ENCODE measurements around the gene PNPO. TPM values are rescaled to one million over a fixed set of nuclear protein-coding genes. Genes with fewer than 3 reads are reported as not detected.

Gene PNPO
- total RNA-seq, 1 donor from 2014 or later = 8.2 TPM

GRCh38 chr17:47995241-47995935 is 54.0 kb downstream of the PNPO start:
- TF ChIP-seq, protein P1, sequence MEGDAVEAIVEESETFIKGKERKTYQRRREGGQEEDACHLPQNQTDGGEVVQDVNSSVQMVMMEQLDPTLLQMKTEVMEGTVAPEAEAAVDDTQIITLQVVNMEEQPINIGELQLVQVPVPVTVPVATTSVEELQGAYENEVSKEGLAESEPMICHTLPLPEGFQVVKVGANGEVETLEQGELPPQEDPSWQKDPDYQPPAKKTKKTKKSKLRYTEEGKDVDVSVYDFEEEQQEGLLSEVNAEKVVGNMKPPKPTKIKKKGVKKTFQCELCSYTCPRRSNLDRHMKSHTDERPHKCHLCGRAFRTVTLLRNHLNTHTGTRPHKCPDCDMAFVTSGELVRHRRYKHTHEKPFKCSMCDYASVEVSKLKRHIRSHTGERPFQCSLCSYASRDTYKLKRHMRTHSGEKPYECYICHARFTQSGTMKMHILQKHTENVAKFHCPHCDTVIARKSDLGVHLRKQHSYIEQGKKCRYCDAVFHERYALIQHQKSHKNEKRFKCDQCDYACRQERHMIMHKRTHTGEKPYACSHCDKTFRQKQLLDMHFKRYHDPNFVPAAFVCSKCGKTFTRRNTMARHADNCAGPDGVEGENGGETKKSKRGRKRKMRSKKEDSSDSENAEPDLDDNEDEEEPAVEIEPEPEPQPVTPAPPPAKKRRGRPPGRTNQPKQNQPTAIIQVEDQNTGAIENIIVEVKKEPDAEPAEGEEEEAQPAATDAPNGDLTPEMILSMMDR (IDR thresholded peaks at IDR 0.05) = no peak
- Mint-ChIP-seq H3K27ac (ENCODE audit: unreplicated experiment) (no peak overlapping the region), H3K4me3 (ENCODE audit: unreplicated experiment) (no peak overlapping the region), H3K4me1 (ENCODE audit: low read depth) (no peaks in the 10 kb centered on the region), H3K27me3 (ENCODE audit: low read depth) (no peaks in the 10 kb centered on the region), H3K36me3 (ENCODE audit: low read depth) (no peaks in the 10 kb centered on the region), H3K9me3 (ENCODE audit: low read depth) (no peaks in the 10 kb centered on the region)
- no peak for DNase-seq (ENCODE audit: low spot score)

- Mint-ChIP-seq H3K36me3 (ENCODE audit: low read depth) (no peaks in the 10 kb centered on the region), H3K4me3 (ENCODE audit: unreplicated experiment) (no peak overlapping the region), H3K4me1 (ENCODE audit: low read depth) (no peaks in the 10 kb centered on the region), H3K27ac (ENCODE audit: unreplicated experiment) (no peak overlapping the region), H3K9me3 (ENCODE audit: low read depth) (no peaks in the 10 kb centered on the region), H3K27me3 (ENCODE audit: low read depth) (no peaks in the 10 kb centered on the region)
- DNase-seq (ENCODE audit: low spot score) = no peak
- TF ChIP-seq, protein P1 (IDR thresholded peaks at IDR 0.05) = no peak
These were observed 54.8 kb downstream of the PNPO start for GRCh38 chr17:47996201-47996600.

DNA sequence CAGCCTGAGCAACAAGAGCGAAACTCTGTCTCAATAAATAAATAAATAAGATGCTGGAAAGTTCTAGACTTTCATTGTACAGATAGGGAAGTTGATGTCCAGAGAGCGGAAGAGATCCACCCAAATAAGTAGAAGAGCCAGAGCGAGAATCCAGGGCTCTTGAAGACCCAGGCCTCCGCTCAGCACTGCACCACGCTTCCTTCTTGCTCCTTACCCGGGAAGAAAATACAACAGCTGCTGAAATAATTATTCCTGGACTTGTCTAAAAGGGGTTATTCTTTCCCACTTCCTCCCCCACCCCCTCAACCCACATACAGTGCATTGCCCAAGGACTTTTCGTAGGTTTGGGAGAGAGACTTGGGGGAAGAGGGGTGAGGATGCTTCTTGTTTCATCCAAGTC is 56.2 kb downstream of the PNPO start:
- no peak for DNase-seq (ENCODE audit: low spot score)
- TF ChIP-seq, protein P1 (IDR thresholded peaks at IDR 0.05) = no peak
- H3K36me3 Mint-ChIP-seq (ENCODE audit: low read depth) = no peaks in the 10 kb centered on the region
- no peaks in the 10 kb centered on the region for H3K9me3 Mint-ChIP-seq (ENCODE audit: low read depth)
- H3K4me1 Mint-ChIP-seq (ENCODE audit: low read depth) = peaks cover 5% of the 10 kb centered on the region
- H3K27ac Mint-ChIP-seq (ENCODE audit: unreplicated experiment) = no peak overlapping the region
- H3K27me3 Mint-ChIP-seq (ENCODE audit: low read depth) = no peaks in the 10 kb centered on the region
- H3K4me3 Mint-ChIP-seq (ENCODE audit: unreplicated experiment) = no peak overlapping the region

- Mint-ChIP-seq H3K36me3 (ENCODE audit: low read depth) (no peaks in the 10 kb centered on the region), H3K4me3 (ENCODE audit: unreplicated experiment) (no peak overlapping the region), H3K4me1 (ENCODE audit: low read depth) (peaks cover 10% of the 10 kb centered on the region), H3K9me3 (ENCODE audit: low read depth) (no peaks in the 10 kb centered on the region), H3K27me3 (ENCODE audit: low read depth) (no peaks in the 10 kb centered on the region), H3K27ac (ENCODE audit: unreplicated experiment) (no peak overlapping the region)
- DNase-seq (ENCODE audit: low spot score) = no peak
- TF ChIP-seq, protein P1 (IDR thresholded peaks at IDR 0.05) = no peak
These were observed 56.7 kb downstream of the PNPO start for GRCh38 chr17:47998044-47998443.

Other genes starting within 250 kb of the PNPO start
- 11.3 to 13.6 TPM (median 12.6 TPM) in 3 replicates for gene TBKBP1, start 247.4 kb upstream of the PNPO start, total RNA-seq
- gene TBX21, start 208.3 kb upstream of the PNPO start, total RNA-seq = not detected in 3 replicates
- gene OSBPL7, start 119.8 kb upstream of the PNPO start, total RNA-seq = 17.4 to 28.1 TPM (median 20.3 TPM) in 3 replicates
- gene MRPL10, start 110.0 kb upstream of the PNPO start, total RNA-seq = 23.9 to 25.4 TPM (median 24.8 TPM) in 3 replicates
- gene LRRC46, start 109.9 kb upstream of the PNPO start, total RNA-seq = 0.35 to 0.65 TPM in 2 of 3 replicates, not detected in the other
- gene SCRN2, start 100.3 kb upstream of the PNPO start, total RNA-seq = 14.9 to 32.9 TPM (median 15.7 TPM) in 3 replicates
- 0.05 to 0.15 TPM (median 0.08 TPM) in 3 replicates for gene SP6, start 90.4 kb upstream of the PNPO start, total RNA-seq
- 13.5 to 16.8 TPM (median 16.0 TPM) in 3 replicates for gene SP2, start 45.3 kb upstream of the PNPO start, total RNA-seq
- not detected in 3 replicates for gene PRR15L, start 16.3 kb downstream of the PNPO start, total RNA-seq
- 99.2 to 123 TPM (median 105 TPM) in 3 replicates for gene CDK5RAP3, start 29.5 kb downstream of the PNPO start, total RNA-seq
- gene COPZ2, start 96.2 kb downstream of the PNPO start, total RNA-seq = 157 to 228 TPM (median 219 TPM) in 3 replicates
- 290 to 445 TPM (median 444 TPM) in 3 replicates for gene NFE2L1, start 106.8 kb downstream of the PNPO start, total RNA-seq
- 73.6 to 78.2 TPM (median 74.9 TPM) in 3 replicates for gene CBX1, start 159.9 kb downstream of the PNPO start, total RNA-seq
- 22.3 to 24.7 TPM (median 22.5 TPM) in 3 replicates for gene SNX11, start 166.2 kb downstream of the PNPO start, total RNA-seq